ENCODE measurements around the gene TMEM151B. TPM values are rescaled to one million over a fixed set of nuclear protein-coding genes. Genes with fewer than 3 reads are reported as not detected.

The TMEM151B gene
- total RNA-seq, 1 experiment from 2014 or later, result not detected

DNA sequence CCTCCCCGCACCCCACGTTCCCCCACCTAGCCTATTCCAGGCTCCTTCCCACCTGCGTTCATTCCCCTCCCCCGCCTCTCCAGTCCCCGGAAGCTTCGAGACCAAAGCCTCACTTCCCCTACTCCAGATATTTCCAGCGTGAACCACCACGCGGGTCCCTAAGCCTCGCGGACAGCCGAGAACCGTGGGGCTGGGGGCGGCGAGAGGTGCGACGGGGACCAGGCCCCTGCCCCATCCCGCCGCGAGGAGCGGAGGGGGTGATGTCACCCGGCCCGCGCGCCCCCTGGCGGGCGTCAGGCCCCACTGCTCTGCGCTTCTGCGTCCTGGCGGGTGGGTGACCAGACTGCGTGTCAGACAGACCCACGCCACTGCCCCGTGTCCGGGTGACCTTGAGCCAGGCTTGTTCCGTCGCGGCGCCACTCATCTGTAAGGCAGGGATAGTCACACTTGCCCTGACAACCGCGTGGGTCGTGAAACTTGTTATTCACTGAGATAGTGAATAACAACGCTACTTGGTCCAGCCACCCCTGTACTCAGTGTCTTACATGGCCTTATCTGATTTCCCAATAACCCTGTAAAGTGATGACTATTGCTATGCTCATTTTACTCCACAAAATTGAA, 32.3 kb upstream of the TMEM151B start:
- no peaks in the 10 kb centered on the region for H3K27me3 ChIP-seq (ENCODE audit: insufficient read depth, low read length)
- H3K4me2 ChIP-seq (ENCODE audit: low read length), result peak overlapping the region; percentile 85
- ChIA-PET CTCF (interaction anchor here (0.7 to 1.8 kb wide), 13 partner anchors 8 to 141 kb away, joined by 3 to 13 read pairs (median 7); partner anchors contain the start of genes HSP90AB1 and SLC29A1), RAD21 (ENCODE audit: low non-redundant PET in 1 of 2, low total read pairs in 2 of 2, uncharacterized antibody in 2 of 2, unreplicated experiment in 2 of 2) (interaction anchor here (0.7 to 0.9 kb wide), 3 partner anchors 9 to 65 kb away, joined by 3 to 4 read pairs (median 4); partner anchors contain the start of gene HSP90AB1 (in 2 of the 2)), POLR2A (interaction anchor here (0.7 to 2.4 kb wide), 4 partner anchors 9 to 19 kb away, joined by 3 to 31 read pairs (median 6); partner anchors contain the start of genes HSP90AB1 and SLC29A1)
- no peaks in the 10 kb centered on the region for H3K9me2 ChIP-seq (ENCODE audit: insufficient read depth)
- no peak overlapping the region for H2AFZ ChIP-seq (ENCODE audit: low read depth, low read length, poor library complexity, severe bottlenecking)
- peaks cover 3 to 23% of the 10 kb centered on the region in 2 experiments; a peak in 2 of 4 replicates for H3K36me3 ChIP-seq (ENCODE audit: control insufficient read depth in 1 of 2, insufficient read depth in 2 of 2, low read length in 2 of 2)
- no TSS peak for BruUV-seq (replicated peaks)
- no peak for DNase-seq (ENCODE audit: low read depth, low spot score)
- peak; percentile 83 for ATAC-seq
- peak overlapping the region; percentile 62 for H3K9ac ChIP-seq (ENCODE audit: low read length)
- H3K4me1 ChIP-seq (ENCODE audit: control insufficient read depth in 1 of 2, insufficient read depth in 2 of 2, low read length in 2 of 2), result peaks cover 29 to 42% of the 10 kb centered on the region in 2 experiments
- no peaks in the 10 kb centered on the region for H3K79me2 ChIP-seq (ENCODE audit: insufficient read depth, low read length)
- no peaks in the 10 kb centered on the region for H4K20me1 ChIP-seq (ENCODE audit: insufficient read depth)
- TF ChIP-seq, protein P1, sequence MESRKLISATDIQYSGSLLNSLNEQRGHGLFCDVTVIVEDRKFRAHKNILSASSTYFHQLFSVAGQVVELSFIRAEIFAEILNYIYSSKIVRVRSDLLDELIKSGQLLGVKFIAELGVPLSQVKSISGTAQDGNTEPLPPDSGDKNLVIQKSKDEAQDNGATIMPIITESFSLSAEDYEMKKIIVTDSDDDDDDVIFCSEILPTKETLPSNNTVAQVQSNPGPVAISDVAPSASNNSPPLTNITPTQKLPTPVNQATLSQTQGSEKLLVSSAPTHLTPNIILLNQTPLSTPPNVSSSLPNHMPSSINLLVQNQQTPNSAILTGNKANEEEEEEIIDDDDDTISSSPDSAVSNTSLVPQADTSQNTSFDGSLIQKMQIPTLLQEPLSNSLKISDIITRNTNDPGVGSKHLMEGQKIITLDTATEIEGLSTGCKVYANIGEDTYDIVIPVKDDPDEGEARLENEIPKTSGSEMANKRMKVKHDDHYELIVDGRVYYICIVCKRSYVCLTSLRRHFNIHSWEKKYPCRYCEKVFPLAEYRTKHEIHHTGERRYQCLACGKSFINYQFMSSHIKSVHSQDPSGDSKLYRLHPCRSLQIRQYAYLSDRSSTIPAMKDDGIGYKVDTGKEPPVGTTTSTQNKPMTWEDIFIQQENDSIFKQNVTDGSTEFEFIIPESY (IDR thresholded peaks at IDR 0.05; ENCODE audit: extremely low read depth, insufficient replicate concordance, low read length), result no peak
- no peak for TF ChIP-seq SRF (IDR thresholded peaks at IDR 0.05; ENCODE audit: low read depth)
- TF ChIP-seq POLR2AphosphoS5 (IDR thresholded peaks at IDR 0.05; ENCODE audit: low read depth, low read length), result 0 out of 2 replicates have a peak, but pooled peaks have one; percentile 6
- TF ChIP-seq EGR1 (IDR thresholded peaks at IDR 0.05; ENCODE audit: low read depth), result no peak
- TF ChIP-seq, protein P2, sequence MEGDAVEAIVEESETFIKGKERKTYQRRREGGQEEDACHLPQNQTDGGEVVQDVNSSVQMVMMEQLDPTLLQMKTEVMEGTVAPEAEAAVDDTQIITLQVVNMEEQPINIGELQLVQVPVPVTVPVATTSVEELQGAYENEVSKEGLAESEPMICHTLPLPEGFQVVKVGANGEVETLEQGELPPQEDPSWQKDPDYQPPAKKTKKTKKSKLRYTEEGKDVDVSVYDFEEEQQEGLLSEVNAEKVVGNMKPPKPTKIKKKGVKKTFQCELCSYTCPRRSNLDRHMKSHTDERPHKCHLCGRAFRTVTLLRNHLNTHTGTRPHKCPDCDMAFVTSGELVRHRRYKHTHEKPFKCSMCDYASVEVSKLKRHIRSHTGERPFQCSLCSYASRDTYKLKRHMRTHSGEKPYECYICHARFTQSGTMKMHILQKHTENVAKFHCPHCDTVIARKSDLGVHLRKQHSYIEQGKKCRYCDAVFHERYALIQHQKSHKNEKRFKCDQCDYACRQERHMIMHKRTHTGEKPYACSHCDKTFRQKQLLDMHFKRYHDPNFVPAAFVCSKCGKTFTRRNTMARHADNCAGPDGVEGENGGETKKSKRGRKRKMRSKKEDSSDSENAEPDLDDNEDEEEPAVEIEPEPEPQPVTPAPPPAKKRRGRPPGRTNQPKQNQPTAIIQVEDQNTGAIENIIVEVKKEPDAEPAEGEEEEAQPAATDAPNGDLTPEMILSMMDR (IDR thresholded peaks at IDR 0.05 in 2 of 3, conservative IDR thresholded peaks at IDR 0.05 in 1 of 3; ENCODE audit: borderline replicate concordance in 1 of 3, insufficient read depth in 1 of 3, low read depth in 2 of 3, low read length in 2 of 3), result peak in 2 of 3 experiments; percentile 90 to 96; a peak in 4 of 6 replicates
- TF ChIP-seq, protein P3, sequence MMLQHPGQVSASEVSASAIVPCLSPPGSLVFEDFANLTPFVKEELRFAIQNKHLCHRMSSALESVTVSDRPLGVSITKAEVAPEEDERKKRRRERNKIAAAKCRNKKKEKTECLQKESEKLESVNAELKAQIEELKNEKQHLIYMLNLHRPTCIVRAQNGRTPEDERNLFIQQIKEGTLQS (IDR thresholded peaks at IDR 0.05), result no peak
- TF ChIP-seq, protein P4, sequence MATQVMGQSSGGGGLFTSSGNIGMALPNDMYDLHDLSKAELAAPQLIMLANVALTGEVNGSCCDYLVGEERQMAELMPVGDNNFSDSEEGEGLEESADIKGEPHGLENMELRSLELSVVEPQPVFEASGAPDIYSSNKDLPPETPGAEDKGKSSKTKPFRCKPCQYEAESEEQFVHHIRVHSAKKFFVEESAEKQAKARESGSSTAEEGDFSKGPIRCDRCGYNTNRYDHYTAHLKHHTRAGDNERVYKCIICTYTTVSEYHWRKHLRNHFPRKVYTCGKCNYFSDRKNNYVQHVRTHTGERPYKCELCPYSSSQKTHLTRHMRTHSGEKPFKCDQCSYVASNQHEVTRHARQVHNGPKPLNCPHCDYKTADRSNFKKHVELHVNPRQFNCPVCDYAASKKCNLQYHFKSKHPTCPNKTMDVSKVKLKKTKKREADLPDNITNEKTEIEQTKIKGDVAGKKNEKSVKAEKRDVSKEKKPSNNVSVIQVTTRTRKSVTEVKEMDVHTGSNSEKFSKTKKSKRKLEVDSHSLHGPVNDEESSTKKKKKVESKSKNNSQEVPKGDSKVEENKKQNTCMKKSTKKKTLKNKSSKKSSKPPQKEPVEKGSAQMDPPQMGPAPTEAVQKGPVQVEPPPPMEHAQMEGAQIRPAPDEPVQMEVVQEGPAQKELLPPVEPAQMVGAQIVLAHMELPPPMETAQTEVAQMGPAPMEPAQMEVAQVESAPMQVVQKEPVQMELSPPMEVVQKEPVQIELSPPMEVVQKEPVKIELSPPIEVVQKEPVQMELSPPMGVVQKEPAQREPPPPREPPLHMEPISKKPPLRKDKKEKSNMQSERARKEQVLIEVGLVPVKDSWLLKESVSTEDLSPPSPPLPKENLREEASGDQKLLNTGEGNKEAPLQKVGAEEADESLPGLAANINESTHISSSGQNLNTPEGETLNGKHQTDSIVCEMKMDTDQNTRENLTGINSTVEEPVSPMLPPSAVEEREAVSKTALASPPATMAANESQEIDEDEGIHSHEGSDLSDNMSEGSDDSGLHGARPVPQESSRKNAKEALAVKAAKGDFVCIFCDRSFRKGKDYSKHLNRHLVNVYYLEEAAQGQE (IDR thresholded peaks at IDR 0.05; ENCODE audit: low read depth), result no peak
- no peak for TF ChIP-seq YY1 (IDR thresholded peaks at IDR 0.05; ENCODE audit: extremely low read depth, insufficient replicate concordance, low read depth, low read length)
- no peak for TF ChIP-seq RAD21 (IDR thresholded peaks at IDR 0.05; ENCODE audit: low read depth)
- no peak for TF ChIP-seq EZH2 (IDR thresholded peaks at IDR 0.05)
- no peak for TF ChIP-seq EZH2phosphoT487 (IDR thresholded peaks at IDR 0.05; ENCODE audit: borderline replicate concordance)
- H3K9me3 ChIP-seq (ENCODE audit: control insufficient read depth in 1 of 2, insufficient read depth in 1 of 2, low read depth in 1 of 2, low read length in 2 of 2), result no peaks in the 10 kb centered on the region
- H3K4me3 ChIP-seq (replicated peaks in 1 of 2; ENCODE audit: low read depth in 1 of 2, low read length in 2 of 2), result peak overlapping the region; percentile 45 to 56
- intact Hi-C loops (cut with micrococcal nuclease), result loop anchor here (1.0 kb wide), 1 partner anchor 100 kb away; no protein-coding TSS in a partner anchor
- H3K27ac ChIP-seq (ENCODE audit: low read depth, low read length), result peak overlapping the region; percentile 82

All from HCT116 (cell line).